Coronary artery (tissue), 2 donors: ENCODE measurements around the gene PLEKHA7.
"Not testable (repeated sequence)": the region's sequence is repeated elsewhere in the genome, so short reads cannot be mapped to it uniquely, and the experiment has no call there.

Experiments used
- DNase-seq: peaks from one replicate; pipeline ENCODE4 v3.0.0-alpha.2; 2017; ENCODE audit warnings: low spot score
- H3K27ac ChIP-seq, 2 donors: fragments of 200-600 bp; sonication (generic); one replicate each; pipeline ENCODE4 v1.5.1; 2016 to 2019
- H3K4me3 ChIP-seq: fragments of 200-600 bp; sonication (generic); 2 replicates; pipeline ENCODE4 v1.5.1; 2016; ENCODE audit warnings: mild to moderate bottlenecking, moderate library complexity
- CTCF ChIP-seq: fragments of 200-600 bp; sonication (generic); IDR thresholded peaks from one replicate; pipeline ENCODE4 v1.5.1; 2019; ENCODE audit warnings: antibody characterized with exemption

PLEKHA7 gene

GRCh38 chr11:17004486-17005148 is 9.6 kb downstream of the PLEKHA7 start:
- no peak for TF ChIP-seq CTCF
- H3K4me3 ChIP-seq, result no peak overlapping the region
- no peak overlapping the region for H3K27ac ChIP-seq
- DNase-seq, result no peak

- Histone ChIP-seq H3K27ac (no peak overlapping the region), H3K4me3 (no peak overlapping the region)
- DNase-seq, result no peak
- no peak for TF ChIP-seq CTCF
Observed at GRCh38 chr11:17003426-17003825, 10.8 kb downstream of the PLEKHA7 start.

DNA sequence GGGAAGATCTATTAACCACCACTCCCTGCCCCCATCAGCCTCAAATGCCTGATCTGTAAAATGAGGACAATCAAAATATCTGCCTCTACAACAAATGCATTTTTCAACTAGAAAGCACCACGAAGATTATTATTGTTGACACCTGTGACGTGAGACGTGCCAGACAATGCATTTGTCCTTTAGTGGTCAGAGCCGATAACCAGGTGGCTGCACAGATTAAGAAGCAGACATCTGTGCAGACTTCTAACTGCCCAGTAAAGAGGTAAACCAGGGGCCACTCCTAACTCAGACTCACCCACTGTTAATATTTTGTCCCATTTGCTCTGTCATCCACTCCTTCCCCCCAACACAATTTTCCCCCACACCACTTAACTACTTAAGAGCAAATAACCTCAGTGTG is 11.7 kb downstream of the PLEKHA7 start:
- Histone ChIP-seq H3K27ac (no peak overlapping the region), H3K4me3 (no peak overlapping the region)
- TF ChIP-seq CTCF, result no peak
- no peak for DNase-seq

GRCh38 chr11:17001806-17002205 is 12.4 kb downstream of the PLEKHA7 start:
- Histone ChIP-seq H3K4me3 (no peak overlapping the region), H3K27ac (no peak overlapping the region)
- no peak for TF ChIP-seq CTCF
- DNase-seq, result no peak

DNA sequence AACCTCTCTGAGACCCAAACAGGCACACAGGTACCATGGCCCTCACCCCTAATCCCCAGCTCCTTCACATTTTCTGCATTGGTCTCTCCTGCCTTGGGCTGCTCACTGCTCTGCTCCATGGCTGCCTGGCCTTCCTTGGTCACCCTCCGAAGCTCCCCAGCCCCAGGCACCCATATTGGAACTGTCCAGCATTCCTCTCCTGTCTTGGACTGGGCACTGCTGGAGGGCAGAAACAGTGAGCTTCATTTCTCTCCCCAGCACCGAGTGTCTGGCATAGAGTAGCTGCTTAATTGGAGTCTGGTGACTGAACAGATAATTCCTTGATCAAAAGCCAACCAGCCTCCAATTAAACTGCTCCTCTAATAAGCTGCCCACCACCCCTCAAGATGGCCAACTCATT is 13.2 kb downstream of the PLEKHA7 start:
- no peak for TF ChIP-seq CTCF
- Histone ChIP-seq H3K27ac (no peak overlapping the region), H3K4me3 (no peak overlapping the region)
- no peak for DNase-seq

DNA sequence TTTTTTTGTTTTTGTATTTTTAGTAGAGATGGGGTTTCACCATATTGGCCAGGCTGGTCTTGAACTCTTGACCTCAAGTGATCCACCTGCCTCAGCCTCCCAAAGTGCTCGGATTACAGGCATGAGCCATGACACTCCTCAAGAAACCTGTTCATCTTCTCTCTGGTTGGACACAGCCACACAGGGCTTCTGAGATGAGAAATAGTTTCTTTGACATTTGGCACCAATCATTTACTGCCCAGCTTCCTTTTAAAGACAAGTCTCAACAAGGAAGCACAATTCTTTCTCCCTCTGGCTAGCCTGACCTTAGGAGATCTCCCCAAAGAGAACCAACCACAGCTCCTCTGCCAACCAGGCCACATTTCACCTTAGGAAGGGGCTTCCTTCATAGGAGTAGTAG is 14.0 kb downstream of the PLEKHA7 start:
- not testable (repeated sequence) for DNase-seq, H3K4me3 ChIP-seq, H3K27ac ChIP-seq

DNA sequence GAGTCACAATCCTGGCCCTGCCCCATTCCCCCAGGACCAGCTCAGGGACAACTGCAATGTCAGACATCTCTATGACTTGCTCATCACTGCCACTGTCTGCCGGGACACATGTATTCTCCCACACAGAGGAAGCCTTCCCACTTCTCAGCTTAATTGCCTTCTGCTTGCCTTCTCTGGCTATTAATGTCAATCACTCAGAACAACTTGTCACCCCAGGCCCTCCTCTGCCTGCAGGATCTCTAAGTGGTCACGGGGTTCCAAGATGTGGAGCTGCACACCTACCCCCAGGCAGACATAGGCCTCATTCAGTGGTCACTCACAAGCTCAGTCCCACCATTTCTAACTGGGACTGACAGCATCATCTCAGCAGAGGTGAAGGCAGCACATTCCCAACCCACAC is 15.1 kb downstream of the PLEKHA7 start:
- TF ChIP-seq CTCF, result no peak
- Histone ChIP-seq H3K4me3 (no peak overlapping the region), H3K27ac (no peak overlapping the region)
- no peak for DNase-seq

DNA sequence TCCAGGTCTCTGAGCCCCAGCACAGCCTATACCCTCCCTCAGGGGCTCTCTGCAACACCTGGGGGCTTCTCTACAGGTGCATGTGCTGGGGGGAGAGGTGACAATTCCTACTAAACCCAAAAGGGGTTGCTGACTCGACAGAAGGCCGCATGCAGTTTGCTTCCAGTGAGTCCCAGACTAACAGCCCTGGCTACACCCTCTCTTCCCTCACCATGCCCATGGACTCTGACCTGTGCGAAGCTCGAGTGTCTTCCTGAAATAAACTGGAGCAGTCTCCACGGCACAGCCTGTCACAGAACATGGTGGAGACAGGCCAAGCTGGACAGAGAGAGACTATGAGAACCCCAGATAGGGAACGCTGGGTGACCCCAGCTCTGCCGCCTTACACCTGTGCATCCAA is 16.6 kb downstream of the PLEKHA7 start:
- H3K27ac ChIP-seq, result no peak overlapping the region
- TF ChIP-seq CTCF, result no peak
- no peak for DNase-seq
- no peak overlapping the region for H3K4me3 ChIP-seq
